Keratinocyte (primary cell): ENCODE data around the gene ULK4. TPM values are rescaled to one million over a fixed set of nuclear protein-coding genes. Genes with fewer than 3 reads are reported as not detected.
A peak's percentile ranks its signal among the peaks of the same experiment; 100 is the strongest.

Experiments
- DNase-seq: peaks from one replicate; pipeline ENCODE4 v3.0.0-alpha.2; 2011; ENCODE audit warnings: low read depth, missing footprints, low spot score
- FAIRE-seq: peaks from 2 replicates; lab custom pipeline; 2011; peaks lifted over from hg19 to GRCh38; lab: Jason Lieb, UNC
- H2AFZ ChIP-seq: 2 replicates; pipeline ENCODE4 v1.6.0; 2012; ENCODE audit warnings: low read length, control low read depth, inconsistent platforms; ENCODE audit not compliant: control insufficient read depth
- H3K27ac ChIP-seq: 2 replicates; pipeline ENCODE4 v1.5.1; 2011; ENCODE audit warnings: low read length; ENCODE audit not compliant: control insufficient read depth, insufficient read depth
- H3K27me3 ChIP-seq: 3 replicates; pipeline ENCODE4 v1.6.0; 2011; ENCODE audit warnings: low read length; ENCODE audit not compliant: control insufficient read depth, insufficient read depth; ENCODE audit errors: extremely low read depth
- H3K36me3 ChIP-seq, 2 experiments: 2 replicates in 1 of 2; 3 replicates in 1 of 2; pipeline ENCODE4 v1.5.1; 2011; ENCODE audit warnings: low read length in 2 of 2, mild to moderate bottlenecking in 1 of 2; ENCODE audit not compliant: control insufficient read depth in 2 of 2, insufficient read depth in 2 of 2; ENCODE audit errors: extremely low read depth in 1 of 2
- H3K4me1 ChIP-seq: 3 replicates; pipeline ENCODE4 v1.5.1; 2011; ENCODE audit warnings: low read length; ENCODE audit not compliant: control insufficient read depth, insufficient read depth; ENCODE audit errors: extremely low read depth
- H3K4me2 ChIP-seq: 3 replicates; pipeline ENCODE4 v1.6.0; 2011; ENCODE audit warnings: low read depth, low read length; ENCODE audit not compliant: control insufficient read depth, insufficient read depth; ENCODE audit errors: extremely low read depth
- H3K4me3 ChIP-seq, 3 experiments: fragments of 200-600 bp in 1 of 3; sonication (generic) in 1 of 3; 2 replicates in 2 of 3; 3 replicates in 1 of 3; pipeline ENCODE4 v1.5.1; 2011 to 2016; ENCODE audit warnings: low read length in 3 of 3, mild to moderate bottlenecking in 3 of 3, control low read depth in 2 of 3, inconsistent platforms in 1 of 3, low read depth in 1 of 3, mixed read lengths in 1 of 3, mixed run types in 1 of 3, moderate library complexity in 1 of 3; ENCODE audit not compliant: control insufficient read depth in 2 of 3, insufficient read depth in 2 of 3; ENCODE audit errors: extremely low read depth in 1 of 3
- H3K79me2 ChIP-seq: 2 replicates; pipeline ENCODE4 v1.6.0; 2012; ENCODE audit warnings: low read length; ENCODE audit not compliant: control insufficient read depth, insufficient read depth
- H3K9ac ChIP-seq: 3 replicates; pipeline ENCODE4 v1.6.0; 2011; ENCODE audit warnings: low read length; ENCODE audit not compliant: control insufficient read depth, insufficient read depth; ENCODE audit errors: extremely low read depth
- H3K9me1 ChIP-seq: 3 replicates; pipeline ENCODE4 v1.6.0; 2011; ENCODE audit warnings: low read length; ENCODE audit not compliant: control insufficient read depth, insufficient read depth; ENCODE audit errors: extremely low read depth
- H3K9me3 ChIP-seq: 2 replicates; pipeline ENCODE4 v1.5.1; 2012; ENCODE audit warnings: low read depth, low read length; ENCODE audit not compliant: control insufficient read depth
- H4K20me1 ChIP-seq: 3 replicates; pipeline ENCODE4 v1.6.0; 2011; ENCODE audit warnings: low read length; ENCODE audit not compliant: control insufficient read depth, insufficient read depth; ENCODE audit errors: extremely low read depth
- EZH2 ChIP-seq: IDR thresholded peaks from one replicate; pipeline ENCODE4 v1.6.1; 2012; ENCODE audit warnings: inconsistent platforms, mild to moderate bottlenecking, low read length, moderate library complexity
- dilution Hi-C: fragments of 300-500 bp; cut with MboI; formaldehyde crosslinking; loops from one replicate; pipeline ENCODE4 v1.7.0; 2020; ENCODE audit warnings: low sequenced_read_pairs; ENCODE audit not compliant: extremely low pct_ligation_motif_present
- polyA minus RNA-seq, 3 experiments: library from RNA; depleted of rRNA, polyadenylated mRNA; stranded (reverse); fragments of >200 nt; gene quantifications; 1 replicate in 1 of 3; 2 replicates in 1 of 3; 3 replicates in 1 of 3; pipeline ENCODE4 v1.2.3, GENCODE V29; 2011
- polyA plus RNA-seq, 5 experiments: library from polyadenylated mRNA; depleted of rRNA in 3 of 5; stranded (reverse) in 3 of 5; stranded (forward) in 1 of 5; unstranded in 1 of 5; fragments of >200 nt; gene quantifications; 1 replicate in 1 of 5; 2 replicates in 3 of 5; 3 replicates in 1 of 5; pipeline versions ENCODE4 v1.2.1 to v1.2.3, GENCODE V29; 2011 to 2012; ENCODE audit warnings: missing spikeins in 2 of 5, low read depth in 1 of 5, low replicate concordance in 1 of 5
- TF ChIP-seq, protein P1 (sequence below), 3 experiments: IDR thresholded peaks in 1 of 3; conservative IDR thresholded peaks in 1 of 3; optimal IDR thresholded peaks in 1 of 3; 2 replicates in 2 of 3; 3 replicates in 1 of 3; pipeline versions ENCODE3 to v1.5.1; 2011; ENCODE audit warnings: low read length in 3 of 3, mild to moderate bottlenecking in 3 of 3, moderate library complexity in 2 of 3, control low read depth in 1 of 3, inconsistent platforms in 1 of 3; ENCODE audit not compliant: insufficient read depth in 2 of 3; ENCODE audit errors: extremely low read depth in 1 of 3

Gene ULK4
- polyA plus RNA-seq (3.1 to 6.1 TPM (median 3.6 TPM) in 3 replicates), polyA minus RNA-seq (3.7 to 15.9 TPM (median 7.9 TPM) in 3 replicates)
- polyA plus RNA-seq (2011; ENCODE audit: low read depth) = 3.0 TPM
- polyA plus RNA-seq (2011; cell fraction: cytosol; rRNA removed) = 2.7 and 3.7 TPM in 2 replicates
- polyA plus RNA-seq (2011; cell fraction: nucleus; rRNA removed) = 5.0 and 5.1 TPM in 2 replicates
- polyA plus RNA-seq (2012; ENCODE audit: low replicate concordance) = 3.0 and 4.1 TPM in 2 replicates
- polyA minus RNA-seq (2011; cell fraction: cytosol; rRNA and poly(A)+ RNA removed) = 3.5 TPM
- polyA minus RNA-seq (2011; cell fraction: nucleus; rRNA and poly(A)+ RNA removed) = 13.6 and 34.8 TPM in 2 replicates

DNA sequence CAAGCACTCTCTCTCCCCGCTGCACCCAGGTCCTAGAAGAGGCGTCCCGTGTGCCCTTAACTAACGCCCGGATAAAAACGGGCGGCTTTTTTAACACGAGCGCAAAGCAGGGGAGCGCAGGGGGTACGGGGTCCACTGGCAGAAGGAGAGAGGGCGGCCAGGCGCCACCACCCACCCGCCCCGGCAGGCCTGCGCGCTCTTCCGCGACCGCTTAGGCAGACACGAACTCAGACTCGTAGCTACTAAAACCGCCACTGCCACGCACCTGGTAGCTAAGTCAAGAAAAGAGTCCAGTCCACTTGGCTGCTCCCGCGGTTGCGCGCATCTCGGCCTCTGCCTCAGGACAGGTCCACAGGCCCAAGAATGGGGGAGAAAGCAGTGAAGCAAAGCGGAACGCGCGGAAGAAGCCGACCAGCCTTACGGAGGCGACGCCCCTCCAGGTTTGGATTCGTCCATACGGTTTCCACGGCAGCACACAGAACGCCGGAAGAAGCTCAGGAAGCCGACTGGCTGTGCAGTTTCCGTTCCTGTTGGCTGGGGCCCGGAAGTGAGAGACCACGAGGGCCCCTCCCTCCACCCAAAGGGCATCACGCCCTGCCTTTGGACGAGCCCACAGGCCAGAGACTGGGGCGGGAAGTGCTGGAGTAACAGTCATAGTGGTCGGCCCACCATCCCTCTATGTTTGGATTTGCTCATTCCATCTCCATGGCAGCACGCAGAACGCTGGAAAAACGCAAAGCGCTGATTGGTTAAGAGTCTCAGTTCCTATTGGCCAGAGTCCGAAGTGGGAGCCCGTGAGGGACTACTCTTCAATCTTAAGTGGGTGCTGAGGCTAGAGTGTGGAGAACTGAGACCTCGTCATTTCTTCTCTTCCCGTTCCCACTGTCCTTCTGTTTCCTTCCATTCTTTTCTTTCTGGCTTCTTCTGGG is at the start of gene ULK4:
Gene ULK4, minus strand, starts transcription at position 353 of the 929 bp plus-strand sequence. CDS start 7,344 bp downstream, outside the sequence.
- peak within 1 kb of the TSS; percentile 80 for H3K27ac ChIP-seq
- peak; percentile 97 for DNase-seq
- no peaks in the 10 kb centered on the region for H4K20me1 ChIP-seq
- peak within 1 kb of the TSS; percentile 98 for H3K4me2 ChIP-seq
- no peaks in the 10 kb centered on the region for H3K9me3 ChIP-seq
- peak within 1 kb of the TSS; percentile 70 to 92 (median 90) for H3K4me3 ChIP-seq
- peak within 1 kb of the TSS; percentile 97 for H2AFZ ChIP-seq
- H3K9ac ChIP-seq = peak within 1 kb of the TSS; percentile 90
- peaks cover 11% of the 10 kb centered on the region for H3K4me1 ChIP-seq
- H3K9me1 ChIP-seq = no peaks in the 10 kb centered on the region
- dilution Hi-C loops = no loop called here
- TF ChIP-seq, protein P1, sequence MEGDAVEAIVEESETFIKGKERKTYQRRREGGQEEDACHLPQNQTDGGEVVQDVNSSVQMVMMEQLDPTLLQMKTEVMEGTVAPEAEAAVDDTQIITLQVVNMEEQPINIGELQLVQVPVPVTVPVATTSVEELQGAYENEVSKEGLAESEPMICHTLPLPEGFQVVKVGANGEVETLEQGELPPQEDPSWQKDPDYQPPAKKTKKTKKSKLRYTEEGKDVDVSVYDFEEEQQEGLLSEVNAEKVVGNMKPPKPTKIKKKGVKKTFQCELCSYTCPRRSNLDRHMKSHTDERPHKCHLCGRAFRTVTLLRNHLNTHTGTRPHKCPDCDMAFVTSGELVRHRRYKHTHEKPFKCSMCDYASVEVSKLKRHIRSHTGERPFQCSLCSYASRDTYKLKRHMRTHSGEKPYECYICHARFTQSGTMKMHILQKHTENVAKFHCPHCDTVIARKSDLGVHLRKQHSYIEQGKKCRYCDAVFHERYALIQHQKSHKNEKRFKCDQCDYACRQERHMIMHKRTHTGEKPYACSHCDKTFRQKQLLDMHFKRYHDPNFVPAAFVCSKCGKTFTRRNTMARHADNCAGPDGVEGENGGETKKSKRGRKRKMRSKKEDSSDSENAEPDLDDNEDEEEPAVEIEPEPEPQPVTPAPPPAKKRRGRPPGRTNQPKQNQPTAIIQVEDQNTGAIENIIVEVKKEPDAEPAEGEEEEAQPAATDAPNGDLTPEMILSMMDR (optimal IDR thresholded peaks at IDR 0.05 in 1 of 3, IDR thresholded peaks at IDR 0.05 in 1 of 3, conservative IDR thresholded peaks at IDR 0.05 in 1 of 3; ENCODE audit: extremely low read depth in 1 of 3, insufficient read depth in 2 of 3, low read length in 3 of 3) = no peak
- TF ChIP-seq EZH2 = no peak
- H3K36me3 ChIP-seq = no peaks in the 10 kb centered on the region
- no peaks in the 10 kb centered on the region for H3K27me3 ChIP-seq
- FAIRE-seq = peak; percentile 88
- peaks cover 2% of the 10 kb centered on the region for H3K79me2 ChIP-seq

DNA sequence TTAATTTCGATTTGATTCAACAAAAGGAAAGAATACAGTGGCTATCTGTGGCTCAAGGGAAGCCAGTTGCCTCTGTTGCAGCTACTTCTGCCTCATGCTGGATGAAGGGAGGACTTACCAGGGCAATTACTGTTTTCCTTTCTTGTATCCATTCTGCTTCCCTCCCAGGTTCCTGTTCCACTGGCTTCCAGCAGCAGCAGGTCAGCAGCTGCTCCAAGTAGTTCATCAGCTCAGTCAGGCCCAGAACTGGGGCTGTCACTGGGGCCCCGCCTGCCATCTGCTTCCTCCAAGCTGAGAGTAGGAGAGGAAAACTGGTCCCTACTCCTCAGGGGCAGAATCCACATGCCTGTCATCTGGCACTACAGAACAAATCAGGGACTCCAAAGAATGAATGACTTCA is 48.6 kb upstream of the ULK4 start:
- no peaks in the 10 kb centered on the region for H3K36me3 ChIP-seq
- H3K27me3 ChIP-seq = no peaks in the 10 kb centered on the region
- peaks cover 9% of the 10 kb centered on the region for H3K4me1 ChIP-seq
- H3K4me3 ChIP-seq = no peak overlapping the region
- DNase-seq (no peak), FAIRE-seq (no peak)
- no peaks in the 10 kb centered on the region for H3K9me1 ChIP-seq
- no peak overlapping the region for H3K9ac ChIP-seq
- no peak overlapping the region for H2AFZ ChIP-seq
- peaks cover 17% of the 10 kb centered on the region for H3K79me2 ChIP-seq
- dilution Hi-C loops = no loop called here
- no peaks in the 10 kb centered on the region for H3K9me3 ChIP-seq
- H3K4me2 ChIP-seq = no peak overlapping the region
- TF ChIP-seq EZH2 = no peak
- TF ChIP-seq, protein P1 (optimal IDR thresholded peaks at IDR 0.05 in 1 of 3, IDR thresholded peaks at IDR 0.05 in 1 of 3, conservative IDR thresholded peaks at IDR 0.05 in 1 of 3; ENCODE audit: extremely low read depth in 1 of 3, insufficient read depth in 2 of 3, low read length in 3 of 3) = no peak
- H3K27ac ChIP-seq = no peak overlapping the region
- no peaks in the 10 kb centered on the region for H4K20me1 ChIP-seq
